Fibroblast of mammary gland (primary cell): ENCODE results near the gene DENND4B.
A peak's percentile ranks its signal among the peaks of the same experiment; 100 is the strongest.

Experiments used
- DNase-seq: peaks from one replicate; pipeline ENCODE4 v3.0.0-alpha.2; 2010; ENCODE audit warnings: low read depth
- H3K4me3 ChIP-seq: 2 replicates; pipeline ENCODE4 v1.5.1; 2011; ENCODE audit warnings: low read depth, mild to moderate bottlenecking, low read length, moderate library complexity; ENCODE audit not compliant: control insufficient read depth
- TF ChIP-seq, protein P1 (sequence below): conservative IDR thresholded peaks from 2 replicates; pipeline ENCODE4 v1.5.1; 2011; ENCODE audit warnings: low read depth, low read length, inconsistent platforms; ENCODE audit not compliant: control insufficient read depth, insufficient read depth

DENND4B gene

DNA sequence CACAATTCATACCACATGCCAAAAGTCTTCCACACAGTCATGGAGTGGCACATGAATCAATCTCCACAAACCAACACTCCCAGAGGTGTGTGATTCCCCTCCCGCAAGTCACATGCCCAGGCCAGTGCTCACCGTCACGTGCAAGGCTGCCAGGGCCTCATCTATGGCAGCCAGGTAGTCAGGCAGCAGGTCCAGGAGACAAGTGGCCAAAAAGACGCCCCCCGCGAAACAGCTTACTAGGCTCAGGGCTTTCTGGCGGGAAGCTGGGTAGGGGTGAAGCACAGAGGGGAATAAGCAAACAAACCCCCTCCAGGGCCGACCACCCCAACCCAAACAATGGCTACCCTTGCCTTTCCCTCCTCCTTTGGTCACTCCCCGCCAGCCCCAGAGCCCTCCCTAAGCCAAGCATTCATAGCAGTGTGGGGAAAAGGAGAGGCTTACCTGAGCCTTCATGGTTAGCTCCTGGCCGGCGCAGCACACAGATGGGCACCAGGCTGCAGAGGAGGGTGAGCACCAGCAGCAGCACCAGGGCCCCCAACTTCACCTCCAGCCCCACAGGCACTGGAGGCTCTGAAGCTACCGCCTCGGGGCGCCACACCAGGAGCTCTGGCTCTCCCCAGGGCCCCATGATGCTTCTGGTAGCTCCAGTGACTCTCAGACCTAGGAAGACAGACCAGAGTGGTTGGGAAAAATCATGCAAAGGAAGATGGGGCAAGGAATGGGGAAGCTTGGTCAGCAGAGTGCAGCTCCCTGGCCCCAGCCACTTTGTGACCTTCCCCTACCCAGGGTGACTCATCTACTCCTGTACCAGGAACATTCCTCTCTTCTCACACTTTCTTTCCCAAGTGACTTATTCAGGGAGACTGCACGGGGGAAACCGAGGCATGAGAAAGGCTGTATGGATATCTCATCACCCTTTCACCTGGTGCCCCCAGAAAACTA, 15.8 kb upstream of the DENND4B start:
- TF ChIP-seq, protein P1, sequence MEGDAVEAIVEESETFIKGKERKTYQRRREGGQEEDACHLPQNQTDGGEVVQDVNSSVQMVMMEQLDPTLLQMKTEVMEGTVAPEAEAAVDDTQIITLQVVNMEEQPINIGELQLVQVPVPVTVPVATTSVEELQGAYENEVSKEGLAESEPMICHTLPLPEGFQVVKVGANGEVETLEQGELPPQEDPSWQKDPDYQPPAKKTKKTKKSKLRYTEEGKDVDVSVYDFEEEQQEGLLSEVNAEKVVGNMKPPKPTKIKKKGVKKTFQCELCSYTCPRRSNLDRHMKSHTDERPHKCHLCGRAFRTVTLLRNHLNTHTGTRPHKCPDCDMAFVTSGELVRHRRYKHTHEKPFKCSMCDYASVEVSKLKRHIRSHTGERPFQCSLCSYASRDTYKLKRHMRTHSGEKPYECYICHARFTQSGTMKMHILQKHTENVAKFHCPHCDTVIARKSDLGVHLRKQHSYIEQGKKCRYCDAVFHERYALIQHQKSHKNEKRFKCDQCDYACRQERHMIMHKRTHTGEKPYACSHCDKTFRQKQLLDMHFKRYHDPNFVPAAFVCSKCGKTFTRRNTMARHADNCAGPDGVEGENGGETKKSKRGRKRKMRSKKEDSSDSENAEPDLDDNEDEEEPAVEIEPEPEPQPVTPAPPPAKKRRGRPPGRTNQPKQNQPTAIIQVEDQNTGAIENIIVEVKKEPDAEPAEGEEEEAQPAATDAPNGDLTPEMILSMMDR: no peak
- H3K4me3 ChIP-seq: peak overlapping the region; percentile 67
- DNase-seq: peak; percentile 76

DNA sequence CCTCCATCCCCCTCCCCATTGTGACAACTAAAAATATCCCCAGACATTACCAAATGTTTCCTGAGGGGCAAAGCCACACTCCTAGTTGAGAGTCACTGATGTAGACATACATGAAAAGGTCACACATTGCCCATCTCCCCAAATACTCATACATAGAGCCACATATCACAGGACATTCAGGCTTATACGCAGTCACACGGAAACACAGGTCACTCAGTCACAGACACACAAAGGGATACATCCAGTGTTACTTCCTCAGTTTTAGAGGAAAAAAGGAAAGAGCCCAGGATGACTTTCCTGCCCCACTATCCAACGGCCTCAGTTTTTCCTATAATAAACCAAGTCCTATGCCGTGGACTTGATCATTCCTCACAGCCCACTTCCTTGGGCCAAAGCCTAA, 14.9 kb upstream of the DENND4B start:
- no peak overlapping the region for H3K4me3 ChIP-seq
- no peak for DNase-seq
- TF ChIP-seq, protein P1: no peak

DNA sequence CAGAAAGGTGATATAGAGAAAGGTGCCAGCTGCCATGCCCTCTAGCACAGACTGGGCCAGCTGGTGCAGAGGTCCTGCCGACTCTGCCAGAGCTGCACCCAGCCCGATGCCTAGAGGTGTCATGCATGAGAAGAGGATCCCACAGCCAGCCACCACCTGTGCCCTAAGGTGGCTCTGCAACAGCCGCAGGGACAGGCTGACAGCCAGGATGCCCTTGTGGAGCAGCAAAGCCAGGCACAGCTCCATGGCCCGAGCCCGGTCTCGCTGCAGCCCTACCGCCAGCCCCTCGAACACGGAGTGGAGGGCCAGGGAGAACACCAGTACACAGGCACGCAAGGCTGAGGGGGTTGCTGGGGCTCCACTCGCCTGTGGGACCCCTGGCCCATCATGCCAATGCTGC, 13.7 kb upstream of the DENND4B start:
- no peak overlapping the region for H3K4me3 ChIP-seq
- TF ChIP-seq, protein P1: no peak
- DNase-seq: no peak

GRCh38 chr1:153959454-153959853, 12.9 kb upstream of the DENND4B start:
- DNase-seq: no peak
- H3K4me3 ChIP-seq: no peak overlapping the region
- TF ChIP-seq, protein P1: no peak

GRCh38 chr1:153958961-153959260, 12.4 kb upstream of the DENND4B start:
- TF ChIP-seq, protein P1: no peak
- peak overlapping the region; percentile 35 for H3K4me3 ChIP-seq

DNA sequence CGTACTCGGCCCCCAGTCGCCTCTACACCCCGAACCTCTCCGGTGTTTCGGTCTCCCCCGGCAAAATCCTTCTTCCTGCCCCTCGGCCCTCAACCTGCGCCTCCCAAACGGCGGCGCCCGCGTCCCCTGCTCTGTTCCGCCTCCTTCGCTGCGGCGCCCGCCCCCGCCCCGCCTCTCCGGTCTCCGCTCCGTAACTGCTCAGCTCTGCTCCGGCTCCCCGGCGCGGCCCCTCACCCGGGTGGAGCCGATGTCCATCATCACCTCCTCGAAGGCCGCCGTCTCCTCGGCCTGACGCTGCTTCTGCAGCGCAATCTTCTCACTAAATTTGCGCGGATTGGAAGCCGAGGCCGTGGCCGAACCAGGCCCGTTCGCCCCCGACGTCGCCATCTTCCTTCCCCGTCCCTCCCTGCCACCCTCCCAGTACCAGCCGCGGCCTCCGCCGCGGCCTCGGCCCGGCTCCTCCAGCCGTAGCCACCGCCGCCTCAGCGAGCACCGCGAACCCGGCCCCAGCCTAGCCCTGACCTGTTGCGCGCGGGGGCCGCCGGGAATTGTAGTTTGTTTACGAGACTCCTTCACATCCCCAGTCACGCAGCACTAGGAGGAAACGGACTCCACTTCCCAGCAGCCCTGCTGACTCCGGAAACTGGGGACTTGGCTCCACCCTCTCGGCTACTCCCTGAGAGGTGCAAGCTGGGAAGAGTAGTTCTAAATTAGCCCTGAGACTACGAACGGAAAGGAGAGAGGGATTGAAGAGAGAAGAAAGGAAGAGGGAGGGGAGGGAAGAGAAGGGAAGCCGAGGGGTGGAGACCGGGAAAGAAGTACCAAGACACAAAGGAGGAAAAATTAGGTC, 11.8 kb upstream of the DENND4B start, which contains the start of gene CRTC2:
TSS of gene CRTC2 (minus strand) at position 502 of the 850 bp plus-strand sequence. CDS start at position 387, 115 bp downstream.
- TF ChIP-seq, protein P1: no peak
- peak within 1 kb of the TSS; percentile 90 for H3K4me3 ChIP-seq
- peak; percentile 98 for DNase-seq

More at GRCh38 chr1:153958961-153959260, 12.4 kb upstream of the DENND4B start:
- no peak for DNase-seq
